GOT3 (cell line): ENCODE data around the gene CRIP2.
A peak's percentile ranks its signal among the peaks of the same experiment; 100 is the strongest.

Experiments
- DNase-seq: peaks from one replicate; lab custom pipeline; 2025; ENCODE audit warnings: mixed read lengths; lab: John Stamatoyannopoulos, UW

Gene CRIP2

DNA sequence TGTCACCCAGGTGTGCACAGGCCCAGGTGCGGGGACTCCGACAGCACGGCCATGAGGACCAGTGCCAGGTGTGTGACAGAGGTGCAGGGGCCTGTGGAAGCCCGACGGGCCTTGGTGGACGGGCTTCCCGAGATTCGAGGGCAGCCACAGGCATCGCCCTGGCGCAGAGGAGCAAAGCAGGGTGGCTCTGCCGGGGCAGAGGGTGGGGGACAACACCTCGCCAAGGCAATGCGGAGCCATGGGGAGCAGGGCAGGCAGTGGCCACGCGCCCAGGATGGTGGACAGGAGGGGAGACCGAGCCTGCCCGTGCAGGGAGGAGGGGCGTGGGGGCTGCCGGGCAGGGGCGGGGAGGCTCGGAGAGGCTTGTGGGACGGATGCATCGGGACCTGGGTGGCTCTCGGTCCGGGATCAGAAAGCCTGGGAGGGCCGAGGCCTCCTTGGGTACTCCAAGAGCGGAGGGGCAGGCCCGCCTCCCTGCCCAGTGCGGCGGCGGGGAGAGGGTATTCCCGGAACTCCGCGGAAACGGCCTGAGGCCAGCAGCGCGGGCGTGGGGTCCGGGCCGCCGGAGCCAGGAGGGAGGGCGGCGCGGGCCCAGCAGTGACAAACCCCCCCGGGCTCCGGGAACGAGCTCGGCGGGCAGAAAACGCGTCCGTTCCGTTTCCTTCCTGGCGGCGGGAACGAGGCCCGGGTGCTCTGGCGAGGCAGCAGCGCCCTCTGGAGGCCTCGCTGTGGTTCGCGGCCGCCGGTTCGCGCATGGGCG, 53.4 kb downstream of the CRIP2 start:
- DNase-seq = peak; percentile 12

DNA sequence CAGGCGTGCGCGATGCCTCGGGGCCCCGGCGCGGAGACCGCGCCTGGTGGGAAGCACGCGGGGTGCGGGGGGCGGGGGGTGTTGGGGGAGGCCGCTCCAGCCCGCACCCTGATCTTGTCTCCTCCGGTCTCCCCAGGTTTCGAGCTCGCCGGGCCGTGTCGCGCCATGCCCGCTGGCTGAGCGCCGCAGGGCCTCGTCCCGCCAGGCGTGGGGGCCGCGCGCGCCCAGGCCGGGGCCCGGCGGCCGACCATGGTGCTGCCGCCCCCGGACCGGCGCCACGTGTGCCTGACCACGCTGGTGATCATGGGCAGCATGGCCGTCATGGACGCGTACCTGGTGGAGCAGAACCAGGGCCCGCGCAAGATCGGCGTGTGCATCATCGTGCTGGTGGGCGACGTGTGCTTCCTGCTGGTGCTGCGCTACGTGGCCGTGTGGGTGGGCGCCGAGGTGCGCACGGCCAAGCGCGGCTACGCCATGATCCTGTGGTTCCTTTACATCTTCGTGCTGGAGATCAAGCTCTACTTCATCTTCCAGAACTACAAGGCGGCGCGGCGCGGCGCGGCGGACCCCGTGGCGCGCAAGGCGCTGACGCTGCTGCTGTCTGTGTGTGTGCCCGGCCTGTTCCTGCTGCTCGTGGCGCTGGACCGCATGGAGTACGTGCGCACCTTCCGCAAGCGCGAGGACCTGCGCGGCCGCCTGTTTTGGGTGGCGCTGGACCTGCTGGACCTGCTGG, 54.1 kb downstream of the CRIP2 start:
- DNase-seq = no peak

DNA sequence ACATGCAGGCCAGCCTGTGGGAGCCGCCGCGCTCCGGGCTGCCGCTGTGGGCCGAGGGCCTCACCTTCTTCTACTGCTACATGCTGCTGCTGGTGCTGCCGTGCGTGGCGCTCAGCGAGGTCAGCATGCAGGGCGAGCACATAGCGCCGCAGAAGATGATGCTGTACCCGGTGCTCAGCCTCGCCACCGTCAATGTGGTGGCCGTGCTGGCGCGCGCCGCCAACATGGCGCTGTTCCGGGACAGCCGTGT, 54.6 kb downstream of the CRIP2 start:
- DNase-seq = no peak
